CD4-positive, alpha-beta T cell (primary cell): Measurements from ENCODE around the gene LRRC72. TPM values are rescaled to one million over a fixed set of nuclear protein-coding genes. Genes with fewer than 3 reads are reported as not detected.

Experiments
- ATAC-seq: fragments of 200-7000 bp; cut with Tn5 transposase; one replicate; pipeline ENCODE4 v1.10.0; 2022; ENCODE audit warnings: mild to moderate bottlenecking; ENCODE audit not compliant: poor library complexity
- CTCF ChIA-PET: fragments of 350-600 bp; sonication (Branson Sonifier 250); formaldehyde crosslinking; loops from one replicate; lab custom pipeline; 2021; ENCODE audit warnings: antibody characterized with exemption, inconsistent platforms; lab: Charles Lee
- POLR2A ChIA-PET: fragments of 350-600 bp; sonication (Branson Sonifier 250); formaldehyde crosslinking; loops from one replicate; lab custom pipeline; 2021; ENCODE audit warnings: antibody characterized with exemption, inconsistent platforms; lab: Charles Lee
- DNase-seq, 14 experiments: peaks; one replicate each; pipeline ENCODE4 v3.0.0-alpha.2; 2013 to 2020; ENCODE audit warnings: mixed read lengths in 2 of 14
- H3K27ac ChIP-seq, 2 donors: one replicate each; pipeline versions ENCODE4 v1.5.1 to v1.7.0; 2013; ENCODE audit warnings: low read length in 2 of 2, low read depth in 1 of 2, mild to moderate bottlenecking in 1 of 2
- H3K27me3 ChIP-seq, 2 experiments: 1 replicate in 1 of 2; 2 replicates in 1 of 2; pipeline versions ENCODE4 v1.6.1 to v1.7.0; 2013; ENCODE audit warnings: low read length in 2 of 2, control low read depth in 1 of 2, mild to moderate bottlenecking in 1 of 2, moderate library complexity in 1 of 2; ENCODE audit not compliant: insufficient read depth in 2 of 2, control insufficient read depth in 1 of 2
- H3K36me3 ChIP-seq: one replicate; pipeline ENCODE4 v1.6.1; 2013; ENCODE audit warnings: low read length, control low read depth; ENCODE audit not compliant: insufficient read depth
- H3K4me1 ChIP-seq: one replicate; pipeline ENCODE4 v1.6.1; 2013; ENCODE audit warnings: low read length, control low read depth; ENCODE audit not compliant: insufficient read depth
- H3K4me3 ChIP-seq: one replicate; pipeline ENCODE4 v1.5.1; 2013; ENCODE audit warnings: mild to moderate bottlenecking, low read length, moderate library complexity
- H3K9me3 ChIP-seq, 2 experiments: 1 replicate in 1 of 2; 2 replicates in 1 of 2; pipeline versions ENCODE4 v1.6.1 to v1.7.0; 2013; ENCODE audit warnings: low read length in 2 of 2, mild to moderate bottlenecking in 2 of 2, control low read depth in 1 of 2, moderate library complexity in 1 of 2; ENCODE audit not compliant: control insufficient read depth in 1 of 2, insufficient read depth in 1 of 2
- H3K27ac Mint-ChIP-seq: one replicate; pipeline ENCODE4 v1.8.0; 2020; ENCODE audit warnings: mixed read lengths
- H3K27me3 Mint-ChIP-seq: one replicate; pipeline ENCODE4 v1.8.0; 2021; ENCODE audit warnings: mixed read lengths
- H3K36me3 Mint-ChIP-seq: one replicate; pipeline ENCODE4 v1.8.0; 2021; ENCODE audit warnings: low read depth, mixed read lengths
- H3K4me1 Mint-ChIP-seq: one replicate; pipeline ENCODE4 v1.8.0; 2021; ENCODE audit warnings: low read depth, mixed read lengths
- H3K4me3 Mint-ChIP-seq: one replicate; pipeline ENCODE4 v1.8.0; 2020; ENCODE audit warnings: mild to moderate bottlenecking, mixed read lengths
- H3K9me3 Mint-ChIP-seq: one replicate; pipeline ENCODE4 v1.8.0; 2020; ENCODE audit warnings: mixed read lengths
- intact Hi-C, 2 experiments: fragments of 100-400 bp; cut with DNase I in 1 of 2; cut with micrococcal nuclease in 1 of 2; formaldehyde crosslinking; loops; one replicate each; pipeline versions ENCODE4 v1.15.1 to v1.9.0; 2023 to 2025; cut with DNase I, micrococcal nuclease
- total RNA-seq, 174 experiments: library from RNA in 2 of 174; stranded (reverse) in 2 of 174; gene quantifications; one replicate each; pipeline ENCODE4 v1.2.3 and lab custom pipeline; 2021 to 2026
- TF ChIP-seq, protein P1 (sequence below): fragments of 200-600 bp; IDR thresholded peaks from one replicate; pipeline ENCODE4 v1.8.0; 2022; ENCODE audit warnings: antibody characterized with exemption, mild to moderate bottlenecking

The LRRC72 gene
- total RNA-seq, 2 experiments from 2014 or later, result not detected

DNA sequence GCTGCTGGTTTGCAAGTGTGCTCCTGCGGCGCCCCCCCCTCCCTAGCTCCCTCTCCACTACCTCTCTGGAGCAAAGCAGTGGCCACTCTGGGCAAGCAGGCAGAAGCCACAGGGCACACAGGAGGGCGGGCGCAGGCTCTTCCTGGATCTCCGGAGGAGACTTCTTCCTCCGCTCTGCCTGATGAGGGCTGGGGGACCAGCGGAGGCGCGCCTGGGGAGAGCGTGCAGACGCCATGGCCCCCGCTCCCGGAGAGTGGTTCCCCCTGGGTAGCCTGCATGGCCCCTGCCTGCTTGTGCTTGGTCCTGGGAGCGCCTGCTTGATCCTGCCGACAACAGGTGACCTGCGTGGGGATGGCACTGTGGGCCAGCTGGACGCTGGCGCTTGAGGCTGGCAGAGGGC lies 89.9 kb downstream of the LRRC72 start:
- intact Hi-C loops, result no loop called here
- H3K27ac ChIP-seq, result no peak overlapping the region
- Mint-ChIP-seq H3K27me3 (no peaks in the 10 kb centered on the region), H3K4me3 (no peak overlapping the region), H3K27ac (no peak overlapping the region), H3K4me1 (no peaks in the 10 kb centered on the region), H3K9me3 (no peaks in the 10 kb centered on the region), H3K36me3 (peaks cover 54% of the 10 kb centered on the region)
- CTCF ChIA-PET, result no interaction called here
- peaks cover 0 to 4% of the 10 kb centered on the region in 2 experiments for H3K9me3 ChIP-seq
- TF ChIP-seq, protein P1, sequence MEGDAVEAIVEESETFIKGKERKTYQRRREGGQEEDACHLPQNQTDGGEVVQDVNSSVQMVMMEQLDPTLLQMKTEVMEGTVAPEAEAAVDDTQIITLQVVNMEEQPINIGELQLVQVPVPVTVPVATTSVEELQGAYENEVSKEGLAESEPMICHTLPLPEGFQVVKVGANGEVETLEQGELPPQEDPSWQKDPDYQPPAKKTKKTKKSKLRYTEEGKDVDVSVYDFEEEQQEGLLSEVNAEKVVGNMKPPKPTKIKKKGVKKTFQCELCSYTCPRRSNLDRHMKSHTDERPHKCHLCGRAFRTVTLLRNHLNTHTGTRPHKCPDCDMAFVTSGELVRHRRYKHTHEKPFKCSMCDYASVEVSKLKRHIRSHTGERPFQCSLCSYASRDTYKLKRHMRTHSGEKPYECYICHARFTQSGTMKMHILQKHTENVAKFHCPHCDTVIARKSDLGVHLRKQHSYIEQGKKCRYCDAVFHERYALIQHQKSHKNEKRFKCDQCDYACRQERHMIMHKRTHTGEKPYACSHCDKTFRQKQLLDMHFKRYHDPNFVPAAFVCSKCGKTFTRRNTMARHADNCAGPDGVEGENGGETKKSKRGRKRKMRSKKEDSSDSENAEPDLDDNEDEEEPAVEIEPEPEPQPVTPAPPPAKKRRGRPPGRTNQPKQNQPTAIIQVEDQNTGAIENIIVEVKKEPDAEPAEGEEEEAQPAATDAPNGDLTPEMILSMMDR, result no peak
- no peak overlapping the region for H3K4me3 ChIP-seq
- no peak for ATAC-seq
- POLR2A ChIA-PET, result interaction anchor here (1.3 kb wide), 1 partner anchor 22 kb away, joined by 3 read pairs; no protein-coding TSS in a partner anchor
- H3K36me3 ChIP-seq, result peaks cover 28% of the 10 kb centered on the region
- no peaks in the 10 kb centered on the region for H3K27me3 ChIP-seq
- no peak for DNase-seq
- no peaks in the 10 kb centered on the region for H3K4me1 ChIP-seq

- no peak for ATAC-seq
- intact Hi-C loops, result no loop called here
Measured at GRCh38 chr7:16619979-16620408, 93.4 kb downstream of the LRRC72 start.

DNA sequence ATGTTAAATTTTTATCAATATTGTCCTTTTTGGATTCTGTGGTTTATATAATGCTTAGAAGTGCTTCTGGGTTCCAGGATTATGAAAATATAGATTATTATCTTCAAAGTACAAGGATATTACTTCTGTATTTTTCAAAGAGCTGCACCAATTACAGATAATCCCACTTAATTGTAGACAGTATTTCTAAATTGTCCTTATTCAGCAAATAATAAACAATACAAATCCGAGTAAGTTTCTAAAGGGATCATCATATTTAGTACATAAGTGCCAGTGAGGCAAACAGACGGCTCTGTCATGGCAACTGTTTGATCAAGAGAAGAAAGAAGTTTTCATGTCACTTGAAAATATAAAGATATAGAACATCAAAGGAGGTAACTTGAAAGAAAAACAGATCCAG lies 99.8 kb downstream of the LRRC72 start:
- POLR2A ChIA-PET, result no interaction called here
- Mint-ChIP-seq H3K27ac (no peak overlapping the region), H3K4me3 (no peak overlapping the region), H3K4me1 (no peaks in the 10 kb centered on the region), H3K27me3 (no peaks in the 10 kb centered on the region), H3K36me3 (peaks cover 40% of the 10 kb centered on the region), H3K9me3 (no peaks in the 10 kb centered on the region)
- H3K27ac ChIP-seq, result no peak overlapping the region
- no peaks in the 10 kb centered on the region for H3K27me3 ChIP-seq
- intact Hi-C loops, result no loop called here
- no peaks in the 10 kb centered on the region for H3K9me3 ChIP-seq
- no peaks in the 10 kb centered on the region for H3K4me1 ChIP-seq
- H3K4me3 ChIP-seq, result no peak overlapping the region
- TF ChIP-seq, protein P1, result no peak
- DNase-seq (no peak), ATAC-seq (no peak)
- peaks cover 21% of the 10 kb centered on the region for H3K36me3 ChIP-seq
- CTCF ChIA-PET, result no interaction called here

More at GRCh38 chr7:16619979-16620408, 93.4 kb downstream of the LRRC72 start:
- peaks cover 73% of the 10 kb centered on the region for H3K36me3 Mint-ChIP-seq
- TF ChIP-seq, protein P1, result no peak
- Histone ChIP-seq H3K9me3 (peaks cover 0 to 4% of the 10 kb centered on the region in 2 experiments), H3K36me3 (peaks cover 29% of the 10 kb centered on the region), H3K4me1 (no peaks in the 10 kb centered on the region), H3K4me3 (no peak overlapping the region), H3K27me3 (no peaks in the 10 kb centered on the region), H3K27ac (no peak overlapping the region)
- ChIA-PET CTCF (interaction anchor here (0.6 kb wide), 1 partner anchor 254 kb away, joined by 3 read pairs; no protein-coding TSS in a partner anchor), POLR2A (interaction anchor here (1.3 kb wide), 1 partner anchor 9 kb away, joined by 3 read pairs; no protein-coding TSS in a partner anchor)
- no peak overlapping the region for H3K27ac Mint-ChIP-seq
- H3K27me3 Mint-ChIP-seq, result no peaks in the 10 kb centered on the region
- no peak for DNase-seq
- H3K9me3 Mint-ChIP-seq, result no peaks in the 10 kb centered on the region
- H3K4me1 Mint-ChIP-seq, result no peaks in the 10 kb centered on the region
- H3K4me3 Mint-ChIP-seq, result no peak overlapping the region
